Activated naive CD4-positive, alpha-beta T cell treated with anti-CD3 and anti-CD28 coated beads for 36 hours (primary cell): ENCODE data around the gene PIP5K1B. TPM values are rescaled to one million over a fixed set of nuclear protein-coding genes. Genes with fewer than 3 reads are reported as not detected.
"Not testable (repeated sequence)": the region's sequence is repeated elsewhere in the genome, so short reads cannot be mapped to it uniquely, and the experiment has no call there.

Source experiments
- CTCF ChIA-PET: fragments of 350-600 bp; sonication (Branson Sonifier 250); formaldehyde crosslinking; loops from one replicate; lab custom pipeline; 2021; ENCODE audit warnings: antibody characterized with exemption; lab: Charles Lee
- DNase-seq: peaks from one replicate; pipeline ENCODE4 v3.0.0-alpha.2; 2020
- H3K27ac Mint-ChIP-seq: one replicate; pipeline ENCODE4 v1.8.0; 2021; ENCODE audit warnings: mild to moderate bottlenecking, mixed read lengths
- H3K27me3 Mint-ChIP-seq: one replicate; pipeline ENCODE4 v1.8.0; 2021; ENCODE audit warnings: low read depth, mixed read lengths
- H3K36me3 Mint-ChIP-seq: one replicate; pipeline ENCODE4 v1.8.0; 2021; ENCODE audit warnings: low read depth, mixed read lengths
- H3K4me1 Mint-ChIP-seq: one replicate; pipeline ENCODE4 v1.8.0; 2021; ENCODE audit warnings: low read depth, mixed read lengths
- H3K4me3 Mint-ChIP-seq: one replicate; pipeline ENCODE4 v1.8.0; 2021; ENCODE audit warnings: mild to moderate bottlenecking, moderate library complexity, mixed read lengths
- H3K9me3 Mint-ChIP-seq: one replicate; pipeline ENCODE4 v1.8.0; 2021; ENCODE audit warnings: mixed read lengths
- intact Hi-C: fragments of 100-400 bp; cut with micrococcal nuclease; formaldehyde crosslinking; loops from one replicate; pipeline ENCODE4 v1.15.1; 2023
- total RNA-seq, 2 experiments: library from RNA; stranded (reverse); gene quantifications; one replicate each; pipeline ENCODE4 v1.2.3, GENCODE V29; 2021

The PIP5K1B gene
- total RNA-seq, 2 experiments from 2014 or later = 0.38 to 0.42 TPM

DNA sequence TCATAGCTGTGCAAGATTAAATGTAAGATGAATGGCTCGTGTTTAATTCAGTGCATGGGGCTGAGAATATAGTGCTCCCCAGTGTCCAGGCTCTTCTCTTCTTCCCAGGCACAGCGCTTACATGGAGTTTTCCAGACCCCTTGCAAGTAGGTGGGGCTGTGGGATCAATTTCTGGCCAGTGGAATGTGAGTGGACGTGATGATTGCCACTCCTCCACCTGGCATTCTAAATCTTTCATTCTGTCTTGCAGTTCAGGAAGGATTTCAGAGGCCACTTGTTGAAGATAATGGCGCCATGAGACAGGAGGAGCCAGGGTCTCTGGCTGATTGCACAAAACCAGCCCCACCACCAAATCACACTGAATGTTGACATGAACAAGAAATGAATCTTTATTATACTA is 7.2 kb upstream of the PIP5K1B start:
- no peaks in the 10 kb centered on the region for H3K4me1 Mint-ChIP-seq
- no peaks in the 10 kb centered on the region for H3K36me3 Mint-ChIP-seq
- H3K9me3 Mint-ChIP-seq = no peaks in the 10 kb centered on the region
- H3K27me3 Mint-ChIP-seq = peaks cover 59% of the 10 kb centered on the region
- H3K4me3 Mint-ChIP-seq = no peak overlapping the region
- intact Hi-C loops = no loop called here
- no peak for DNase-seq
- CTCF ChIA-PET = interaction anchor here (1.0 kb wide), 1 partner anchor 10 kb away, joined by 3 read pairs; no protein-coding TSS in a partner anchor
- H3K27ac Mint-ChIP-seq = no peak overlapping the region

DNA sequence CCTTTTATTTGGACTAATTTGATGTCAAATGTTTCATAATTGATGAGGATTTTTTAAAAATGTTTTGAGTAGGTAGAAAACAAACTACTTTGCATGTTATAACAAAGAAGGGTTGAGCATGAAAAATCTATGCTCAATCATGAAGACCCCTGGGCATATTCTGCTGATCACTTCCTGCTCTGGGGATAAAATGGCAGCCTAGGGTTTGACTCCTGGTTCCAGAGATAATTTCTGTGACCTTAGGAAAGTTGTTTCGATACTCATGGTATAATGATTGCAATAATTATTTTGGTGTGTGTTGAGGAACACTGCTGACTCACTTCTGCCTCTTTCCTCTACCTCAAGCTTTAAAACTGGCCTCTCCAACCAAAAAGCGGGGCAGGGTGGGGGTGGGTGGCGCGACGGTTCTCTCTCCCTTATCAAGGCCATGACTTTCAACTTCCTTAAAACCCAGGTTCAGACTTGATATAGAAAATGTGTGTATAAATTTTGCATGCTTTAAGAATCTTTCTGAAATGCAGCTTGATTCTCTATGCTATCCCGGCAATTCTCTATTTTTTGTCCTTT is 6.0 kb upstream of the PIP5K1B start:
- Mint-ChIP-seq H3K27ac (no peak overlapping the region), H3K36me3 (no peaks in the 10 kb centered on the region), H3K27me3 (peaks cover 62% of the 10 kb centered on the region), H3K4me3 (no peak overlapping the region), H3K9me3 (no peaks in the 10 kb centered on the region), H3K4me1 (peaks cover 1% of the 10 kb centered on the region)
- CTCF ChIA-PET = no interaction called here
- DNase-seq = no peak
- intact Hi-C loops = no loop called here

DNA sequence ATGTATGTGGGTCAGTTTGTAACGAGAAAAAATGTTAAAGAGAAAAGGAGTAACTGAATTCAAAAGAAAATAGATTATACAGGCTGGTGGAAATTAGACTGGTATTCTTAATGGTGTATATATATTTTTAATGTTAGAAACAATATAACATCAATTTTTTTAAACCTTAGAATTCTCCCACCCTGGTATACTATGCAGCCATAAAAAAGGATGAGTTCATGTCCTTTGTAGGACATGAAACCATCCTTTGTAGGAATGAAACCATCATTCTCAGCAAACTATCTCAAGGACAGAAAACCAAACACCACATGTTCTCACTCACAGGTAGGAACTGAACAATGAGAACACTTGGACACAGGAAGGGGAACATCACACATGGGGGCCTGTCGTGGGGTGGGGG is 5.4 kb upstream of the PIP5K1B start:
- H3K9me3 Mint-ChIP-seq, H3K4me1 Mint-ChIP-seq, DNase-seq, H3K27ac Mint-ChIP-seq, H3K4me3 Mint-ChIP-seq, H3K36me3 Mint-ChIP-seq, intact Hi-C loops, CTCF ChIA-PET: not testable (repeated sequence)
- peaks cover 63% of the 10 kb centered on the region for H3K27me3 Mint-ChIP-seq

DNA sequence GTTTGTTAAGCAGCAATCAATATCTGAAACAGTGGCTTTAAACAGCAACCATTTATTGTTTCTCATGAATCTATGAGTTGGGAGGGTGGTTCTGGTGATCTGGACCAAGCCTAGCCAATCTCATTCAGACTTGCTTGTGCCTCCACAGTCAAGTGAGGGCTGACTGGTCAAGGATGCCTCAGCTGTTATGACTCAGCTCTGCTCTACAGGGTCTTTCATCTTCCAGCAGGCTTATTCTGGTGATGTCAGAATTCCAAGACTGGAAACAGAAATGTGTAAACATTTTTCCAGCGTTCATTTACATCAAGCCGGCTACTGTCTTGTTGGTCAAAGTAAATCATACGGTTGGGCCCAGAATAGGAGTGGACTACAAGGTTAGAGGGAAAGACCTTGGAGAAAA is 2.5 kb upstream of the PIP5K1B start:
- H3K27ac Mint-ChIP-seq = no peak overlapping the region
- CTCF ChIA-PET = no interaction called here
- peaks cover 17% of the 10 kb centered on the region for H3K4me1 Mint-ChIP-seq
- no peaks in the 10 kb centered on the region for H3K9me3 Mint-ChIP-seq
- no peak overlapping the region for H3K4me3 Mint-ChIP-seq
- H3K36me3 Mint-ChIP-seq = no peaks in the 10 kb centered on the region
- intact Hi-C loops = no loop called here
- no peak for DNase-seq
- H3K27me3 Mint-ChIP-seq = peaks cover 69% of the 10 kb centered on the region

DNA sequence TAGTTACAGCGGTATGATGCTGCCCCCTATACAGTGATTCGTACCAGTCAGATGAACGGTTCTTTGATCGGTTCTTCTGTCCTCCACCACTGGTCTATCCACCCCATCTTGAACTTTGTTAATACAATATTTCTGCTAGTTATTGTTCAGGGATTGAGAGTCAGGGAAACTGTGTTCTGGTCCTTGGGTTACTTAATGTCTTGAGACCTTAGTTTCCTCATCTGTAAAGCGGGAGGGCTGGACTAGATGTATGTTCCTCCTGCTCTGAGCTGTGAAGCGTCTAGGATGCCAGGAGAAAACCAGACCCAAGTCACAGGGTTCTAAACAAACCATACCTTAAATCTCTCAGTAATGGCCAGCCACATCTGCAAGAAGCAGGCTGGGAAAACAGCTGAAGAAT is 1.4 kb upstream of the PIP5K1B start:
- no peak overlapping the region for H3K27ac Mint-ChIP-seq

DNA sequence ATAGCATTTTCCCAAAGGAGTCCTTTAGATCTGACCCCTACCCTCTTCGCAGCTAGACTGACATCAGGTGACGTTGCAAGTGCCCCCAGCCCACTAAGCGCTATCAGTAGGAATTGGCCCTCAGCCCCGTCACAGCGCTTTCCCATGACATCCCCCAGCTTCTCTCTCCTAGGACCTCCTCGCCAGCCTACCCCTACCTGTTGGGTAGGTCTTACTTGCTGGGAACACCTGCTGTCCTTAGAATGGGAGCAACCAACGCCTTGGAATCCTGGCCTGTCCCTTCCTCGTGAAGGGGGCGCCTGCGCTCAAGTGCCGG is 584 bp upstream of the PIP5K1B start:
- Mint-ChIP-seq H3K27me3 (peaks cover 68% of the 10 kb centered on the region), H3K27ac (no peak overlapping the region), H3K4me3 (peak overlapping the region; percentile 38), H3K4me1 (peaks cover 17% of the 10 kb centered on the region), H3K36me3 (no peaks in the 10 kb centered on the region), H3K9me3 (no peaks in the 10 kb centered on the region)
- CTCF ChIA-PET = interaction anchor here (0.6 to 1.3 kb wide), 2 partner anchors 126 to 295 kb away, joined by 3 to 4 read pairs; no protein-coding TSS in a partner anchor
- intact Hi-C loops = loop anchor here (2.0 kb wide), 1 partner anchor 76 kb away; a partner anchor contains a TSS
- DNase-seq = no peak

More for the DNA sequence above, 1.4 kb upstream of the PIP5K1B start:
- no peak for DNase-seq
- H3K4me1 Mint-ChIP-seq = peaks cover 17% of the 10 kb centered on the region
- intact Hi-C loops = loop anchor here (2.0 kb wide), 1 partner anchor 77 kb away; a partner anchor contains a TSS
- H3K27me3 Mint-ChIP-seq = peaks cover 70% of the 10 kb centered on the region
- H3K4me3 Mint-ChIP-seq = no peak overlapping the region
- no peaks in the 10 kb centered on the region for H3K36me3 Mint-ChIP-seq
- no peaks in the 10 kb centered on the region for H3K9me3 Mint-ChIP-seq
- CTCF ChIA-PET = interaction anchor here (0.6 to 1.3 kb wide), 2 partner anchors 127 to 296 kb away, joined by 3 to 4 read pairs; no protein-coding TSS in a partner anchor

DNA sequence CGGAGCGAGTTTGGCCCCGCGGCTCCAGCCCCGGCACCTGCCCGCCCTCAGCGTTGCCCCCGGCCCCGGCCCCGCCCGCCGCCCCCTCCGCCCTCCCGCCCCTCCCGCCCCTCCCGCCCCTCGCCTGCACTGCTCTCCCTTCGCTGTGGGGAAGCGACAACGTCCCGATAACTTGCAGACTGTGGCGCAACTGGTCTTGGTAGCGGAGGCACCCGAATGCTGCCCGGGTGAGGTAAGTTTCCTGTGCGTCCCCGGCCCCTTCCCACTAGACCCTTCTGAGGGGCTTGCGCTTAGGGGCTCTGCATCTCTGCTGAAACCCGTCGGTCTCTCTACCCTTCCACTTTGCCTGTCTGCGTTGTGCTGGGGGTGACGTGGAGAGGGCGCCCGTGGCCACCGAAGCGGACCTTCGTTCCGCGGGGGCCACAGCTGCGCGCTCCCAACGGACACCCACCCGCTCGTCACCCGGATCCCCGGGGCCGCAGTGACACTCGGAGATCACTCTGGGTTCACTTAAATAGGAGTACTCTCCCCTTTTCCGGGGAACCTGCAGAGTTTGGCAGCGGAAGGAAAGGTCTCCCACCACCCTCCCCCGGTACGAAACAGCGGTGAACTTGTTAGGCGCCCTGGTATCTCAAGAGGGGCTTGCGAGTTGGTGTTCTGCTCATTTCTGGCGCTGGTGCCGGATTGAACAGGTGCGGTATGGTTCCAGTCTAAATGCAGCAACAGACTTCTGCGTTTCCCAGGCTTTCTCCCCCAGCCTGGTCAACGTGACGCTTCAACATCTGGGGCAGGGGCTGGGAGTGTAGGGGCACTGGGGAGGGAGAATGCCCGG is 707 bp downstream of the PIP5K1B start:
- Mint-ChIP-seq H3K27ac (no peak overlapping the region), H3K9me3 (no peaks in the 10 kb centered on the region), H3K4me3 (peak overlapping the region; percentile 82), H3K4me1 (peaks cover 17% of the 10 kb centered on the region), H3K27me3 (peaks cover 68% of the 10 kb centered on the region), H3K36me3 (no peaks in the 10 kb centered on the region)
- DNase-seq = no peak
- intact Hi-C loops = loop anchor here (1.0 to 5.0 kb wide), 5 partner anchors 75 to 322 kb away; a partner anchor contains a TSS
- CTCF ChIA-PET = interaction anchor here (0.7 to 1.2 kb wide), 2 partner anchors 17 to 122 kb away, joined by 4 to 5 read pairs; no protein-coding TSS in a partner anchor

DNA sequence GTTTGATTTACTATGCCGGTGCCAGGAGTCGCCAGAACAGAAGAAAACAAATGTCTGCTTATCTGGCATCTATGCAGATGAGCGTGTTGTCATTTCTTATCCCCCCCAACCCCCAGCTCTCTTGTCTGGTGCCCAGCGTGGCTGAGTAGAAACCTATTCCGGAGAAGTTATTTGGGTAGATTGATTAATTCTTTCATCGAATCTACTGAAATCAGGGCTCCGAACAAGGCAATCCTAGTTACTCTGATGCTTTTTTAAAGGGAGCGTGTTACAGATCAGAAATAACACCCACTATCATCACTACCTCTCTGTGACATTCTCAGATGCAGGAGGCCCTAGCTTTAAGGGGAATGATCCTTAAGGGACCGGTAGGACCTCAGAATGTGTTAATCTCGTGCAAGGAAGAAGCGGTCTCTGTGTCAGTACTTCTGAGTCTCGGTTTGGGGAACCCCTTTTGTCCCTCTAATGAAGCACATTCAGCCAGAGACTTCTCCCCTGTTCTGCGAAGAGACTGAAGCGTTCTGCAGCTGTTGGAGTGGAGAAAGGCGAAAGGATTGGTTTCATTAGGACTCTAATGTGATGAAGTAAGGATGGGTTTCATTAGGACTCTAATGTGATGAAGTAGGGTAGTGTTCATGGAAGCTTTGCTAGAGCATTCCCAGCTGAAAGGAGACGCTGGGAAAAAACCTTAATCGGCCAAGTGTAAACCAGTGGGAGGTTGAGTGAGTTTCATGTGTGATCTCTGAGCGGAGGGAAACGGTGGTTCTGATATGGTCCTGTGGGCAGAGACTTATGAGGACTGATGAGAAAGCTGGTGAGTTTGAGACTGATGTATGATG is 1.5 kb downstream of the PIP5K1B start:
- Mint-ChIP-seq H3K27me3 (peaks cover 65% of the 10 kb centered on the region), H3K4me3 (peak overlapping the region; percentile 82), H3K4me1 (peaks cover 17% of the 10 kb centered on the region), H3K9me3 (no peaks in the 10 kb centered on the region), H3K27ac (no peak overlapping the region), H3K36me3 (no peaks in the 10 kb centered on the region)
- CTCF ChIA-PET = interaction anchor here (0.7 to 1.2 kb wide), 2 partner anchors 16 to 123 kb away, joined by 4 to 5 read pairs; no protein-coding TSS in a partner anchor
- no peak for DNase-seq
- intact Hi-C loops = loop anchor here (1.0 to 5.0 kb wide), 3 partner anchors 124 to 293 kb away; no protein-coding TSS in a partner anchor

DNA sequence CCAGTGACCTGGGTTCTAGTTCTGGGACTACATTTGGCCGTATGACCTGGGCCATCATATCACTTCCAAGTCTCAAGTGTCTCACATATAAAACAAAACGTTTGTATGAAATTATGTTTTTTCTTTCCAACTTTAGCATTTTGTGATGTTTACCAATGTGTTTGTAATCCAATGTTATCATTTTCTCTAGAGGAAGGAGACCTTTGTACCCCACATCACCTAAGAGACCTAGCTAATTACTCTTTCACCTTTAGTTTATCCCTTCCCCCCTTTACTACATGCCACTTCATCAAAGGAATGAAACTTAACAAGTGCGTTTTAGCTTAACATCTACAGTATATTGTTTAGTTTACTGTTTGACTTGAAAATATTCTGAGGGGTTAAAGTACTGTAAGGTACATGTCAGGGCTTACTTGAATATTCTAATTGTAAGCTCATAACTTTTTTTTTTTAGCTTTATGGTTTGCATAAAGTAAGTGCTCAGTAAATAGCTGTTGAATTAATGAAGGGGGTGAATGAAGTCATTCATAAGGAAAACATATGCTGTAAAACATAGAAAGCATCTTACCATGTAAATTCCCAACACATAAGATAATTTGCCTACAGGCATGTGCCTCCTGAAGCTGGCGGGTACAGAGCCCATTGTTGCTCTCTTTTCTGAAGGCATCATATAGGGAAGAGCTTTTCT is 2.9 kb downstream of the PIP5K1B start:
- Mint-ChIP-seq H3K9me3 (no peaks in the 10 kb centered on the region), H3K27ac (no peak overlapping the region), H3K36me3 (no peaks in the 10 kb centered on the region), H3K27me3 (peaks cover 68% of the 10 kb centered on the region), H3K4me3 (no peak overlapping the region), H3K4me1 (peaks cover 17% of the 10 kb centered on the region)
- CTCF ChIA-PET = interaction anchor here (0.7 to 0.9 kb wide), 2 partner anchors 10 to 304 kb away, joined by 3 read pairs; no protein-coding TSS in a partner anchor
- intact Hi-C loops = loop anchor here (5.0 kb wide), 2 partner anchors 126 to 239 kb away; no protein-coding TSS in a partner anchor
- DNase-seq = no peak

DNA sequence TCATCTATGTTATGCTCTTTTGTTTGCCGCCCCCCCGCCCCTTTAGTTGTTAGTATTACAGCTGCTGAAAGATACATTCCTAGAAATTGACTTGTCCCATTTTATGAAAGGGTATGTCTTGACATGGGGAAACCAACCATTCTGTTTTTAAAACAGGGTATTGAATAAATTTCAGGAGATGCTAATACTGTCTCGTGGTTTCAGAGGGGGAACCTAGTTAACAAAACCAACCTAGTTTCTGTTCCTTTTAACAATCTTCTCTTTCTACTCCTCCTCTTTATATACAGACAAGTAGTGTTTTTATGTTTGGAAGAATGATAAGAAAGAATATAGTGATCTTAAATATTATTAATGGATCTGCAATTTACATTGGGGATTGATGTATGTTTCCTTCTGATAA is 3.5 kb downstream of the PIP5K1B start:
- CTCF ChIA-PET = interaction anchor here (0.7 to 0.9 kb wide), 2 partner anchors 11 to 304 kb away, joined by 3 read pairs; no protein-coding TSS in a partner anchor
- H3K27me3 Mint-ChIP-seq = peaks cover 68% of the 10 kb centered on the region
- H3K27ac Mint-ChIP-seq = no peak overlapping the region
- H3K9me3 Mint-ChIP-seq = no peaks in the 10 kb centered on the region
- peaks cover 17% of the 10 kb centered on the region for H3K4me1 Mint-ChIP-seq
- intact Hi-C loops = loop anchor here (5.0 kb wide), 2 partner anchors 126 to 239 kb away; no protein-coding TSS in a partner anchor
- H3K36me3 Mint-ChIP-seq = no peaks in the 10 kb centered on the region
- no peak overlapping the region for H3K4me3 Mint-ChIP-seq
- no peak for DNase-seq
